ENCODE results near the gene TMIE. TPM values are rescaled to one million over a fixed set of nuclear protein-coding genes. Genes with fewer than 3 reads are reported as not detected.

TMIE gene
- total RNA-seq, 2 donors from 2014 or later = 1.4 TPM

DNA sequence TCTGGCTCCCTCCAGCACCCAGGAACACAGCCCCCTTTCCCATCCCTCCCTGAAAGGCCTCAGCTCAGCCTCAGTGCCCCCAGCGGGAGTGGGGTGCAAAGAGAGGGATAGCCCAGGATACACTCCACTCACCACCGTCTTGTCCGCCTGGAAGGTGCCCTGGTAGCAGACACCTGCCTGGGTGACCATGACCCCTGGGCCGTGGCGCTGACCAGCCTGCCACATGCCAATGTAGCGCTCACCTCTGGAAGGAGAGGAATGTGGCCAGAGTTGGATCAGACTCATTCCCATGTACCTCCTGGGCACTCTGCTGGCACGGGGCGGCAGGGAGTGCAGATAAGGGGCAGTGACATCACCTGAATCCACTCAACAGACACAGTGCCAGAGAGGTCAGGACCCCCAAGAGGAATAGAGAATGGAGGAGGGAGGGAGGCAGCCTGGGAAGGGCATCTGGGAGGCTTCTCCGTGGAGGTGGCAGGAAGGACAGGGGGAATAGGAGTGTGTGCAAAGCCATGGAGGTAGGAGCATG lies 20.8 kb upstream of the TMIE start:
- intact Hi-C loops (cut with DNase I) = no loop called here
- no peak for DNase-seq (ENCODE audit: low spot score)

- intact Hi-C loops (cut with DNase I) = no loop called here
These were observed 19.8 kb upstream of the TMIE start for GRCh38 chr3:46681387-46681786.

GRCh38 chr3:46681856-46682540 lies 19.2 kb upstream of the TMIE start:
- DNase-seq (ENCODE audit: low spot score) = no peak
- intact Hi-C loops (cut with DNase I) = no loop called here

More at GRCh38 chr3:46681387-46681786, 19.8 kb upstream of the TMIE start:
- DNase-seq (ENCODE audit: low spot score) = no peak

DNA sequence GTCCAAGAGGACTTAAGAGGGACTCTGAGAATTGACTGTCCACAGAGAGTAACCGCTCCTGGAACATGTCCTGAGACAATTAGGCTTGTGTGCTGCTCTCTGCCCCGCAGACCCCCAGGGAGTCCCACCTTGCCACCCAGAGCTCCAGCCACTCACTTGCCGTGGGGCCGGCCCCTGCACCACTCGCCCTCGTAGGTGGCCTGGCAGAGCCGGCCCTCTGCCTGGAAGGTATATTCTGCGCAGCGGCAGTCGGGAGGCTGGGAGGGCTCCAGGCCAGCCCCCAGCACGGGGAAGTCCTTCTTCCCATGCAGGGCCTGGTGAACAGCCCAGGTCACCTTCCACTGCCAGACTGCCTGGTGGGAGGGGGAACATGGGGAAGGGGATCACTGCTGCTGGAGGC lies 18.2 kb upstream of the TMIE start:
- DNase-seq (ENCODE audit: low spot score) = no peak

GRCh38 chr3:46684891-46685290 lies 16.3 kb upstream of the TMIE start:
- no peak for DNase-seq (ENCODE audit: low spot score)
- intact Hi-C loops (cut with DNase I) = no loop called here

More for the DNA sequence above, 18.2 kb upstream of the TMIE start:
- intact Hi-C loops (cut with DNase I) = no loop called here

DNA sequence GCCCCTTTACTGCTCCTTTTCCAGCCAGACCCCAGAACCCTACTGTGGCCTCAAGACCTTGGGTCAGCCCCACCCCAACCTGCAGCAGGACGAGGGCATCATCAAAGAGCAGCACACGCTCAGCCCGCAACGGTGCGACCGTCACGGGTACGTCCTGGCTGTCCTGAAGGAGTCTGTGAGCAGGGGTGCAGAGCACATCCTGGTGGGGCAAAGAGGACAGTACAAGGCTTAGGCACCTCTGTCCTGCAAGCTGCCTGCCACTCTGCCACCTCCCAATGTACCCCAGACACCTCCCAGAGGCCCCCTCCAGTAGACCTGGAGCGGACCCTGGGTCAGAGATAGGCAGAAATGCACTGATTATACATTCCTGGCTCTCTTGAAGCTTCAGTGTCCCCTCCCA lies 15.7 kb upstream of the TMIE start:
- intact Hi-C loops (cut with DNase I) = no loop called here

GRCh38 chr3:46690798-46691197 lies 10.4 kb upstream of the TMIE start:
- intact Hi-C loops (cut with DNase I) = no loop called here
- DNase-seq (ENCODE audit: low spot score) = no peak

More for the DNA sequence above, 15.7 kb upstream of the TMIE start:
- DNase-seq (ENCODE audit: low spot score) = no peak

- no peak for DNase-seq (ENCODE audit: low spot score)
- intact Hi-C loops (cut with DNase I) = no loop called here
These were observed 8.6 kb upstream of the TMIE start for GRCh38 chr3:46692566-46692990.

- intact Hi-C loops (cut with DNase I) = no loop called here
- DNase-seq (ENCODE audit: low spot score) = peak; percentile 85
These were observed 7.9 kb upstream of the TMIE start, which contains the start of gene ALS2CL for GRCh38 chr3:46693038-46693891. ALS2CL (minus strand) TSS chr3:46693679; CDS start chr3:46689440, 4,239 bp downstream.

GRCh38 chr3:46693892-46694226 lies 7.3 kb upstream of the TMIE start:
- intact Hi-C loops (cut with DNase I) = no loop called here
- no peak for DNase-seq (ENCODE audit: low spot score)

DNA sequence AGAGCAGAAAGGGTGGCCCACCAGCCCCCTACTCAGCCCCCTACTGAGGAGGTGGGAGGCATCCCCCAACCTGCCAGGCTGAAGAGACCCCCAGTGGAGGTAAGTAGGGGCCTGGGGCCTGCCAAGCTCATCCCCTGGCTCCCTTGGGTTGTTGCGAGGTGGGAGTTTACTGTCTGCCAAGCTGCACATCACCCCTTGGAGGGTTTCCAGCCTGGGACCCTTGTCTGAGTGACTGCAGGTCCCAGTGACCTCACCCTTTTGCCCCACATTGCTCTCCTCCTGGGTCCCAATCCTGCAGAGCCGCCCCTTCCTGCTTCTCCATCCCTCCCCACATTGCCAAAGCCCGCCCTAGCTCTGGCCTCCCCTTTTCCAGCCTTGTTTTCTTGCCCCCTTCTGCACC lies 6.7 kb upstream of the TMIE start:
- intact Hi-C loops (cut with DNase I) = no loop called here
- DNase-seq (ENCODE audit: low spot score) = no peak

DNA sequence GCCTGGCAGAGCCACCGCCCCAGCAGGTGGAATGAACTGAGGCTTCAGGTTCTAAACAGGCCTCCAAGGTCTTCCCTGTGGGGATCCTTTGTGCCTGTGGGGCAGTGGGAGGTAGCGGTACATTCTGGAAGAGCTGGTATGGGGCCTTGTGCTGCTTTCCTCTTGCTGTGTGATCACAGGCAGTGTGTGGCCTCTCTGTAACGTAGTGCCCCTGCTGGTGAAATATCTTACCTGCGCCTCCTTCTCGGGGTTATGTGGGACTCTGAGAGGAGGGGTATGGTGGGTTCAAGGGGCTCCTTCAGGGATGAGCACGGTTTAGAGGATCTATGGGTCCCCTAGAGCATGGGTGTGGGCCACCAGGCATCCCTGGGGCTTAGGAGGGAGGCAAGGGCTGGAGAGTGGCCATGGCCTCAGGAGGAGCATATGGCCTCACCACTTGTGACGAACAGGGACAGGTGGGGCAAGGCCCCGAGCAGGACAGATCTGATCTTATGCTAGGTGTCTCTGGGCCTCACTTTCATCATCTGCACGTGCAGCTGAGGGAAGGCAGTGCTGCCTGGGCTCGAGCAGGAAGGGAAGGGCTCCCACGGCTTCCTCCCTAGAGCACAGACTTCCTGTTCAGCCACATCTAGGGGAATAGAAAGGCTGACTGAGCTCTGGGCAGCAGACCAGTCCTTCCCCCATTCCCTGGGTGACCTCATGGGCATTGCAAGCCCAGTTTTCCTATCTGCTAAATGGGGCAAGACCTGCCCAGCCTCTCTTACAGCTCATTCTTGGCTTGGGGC lies 5.8 kb upstream of the TMIE start:
- DNase-seq (ENCODE audit: low spot score) = peak; percentile 90
- intact Hi-C loops (cut with DNase I) = no loop called here

DNA sequence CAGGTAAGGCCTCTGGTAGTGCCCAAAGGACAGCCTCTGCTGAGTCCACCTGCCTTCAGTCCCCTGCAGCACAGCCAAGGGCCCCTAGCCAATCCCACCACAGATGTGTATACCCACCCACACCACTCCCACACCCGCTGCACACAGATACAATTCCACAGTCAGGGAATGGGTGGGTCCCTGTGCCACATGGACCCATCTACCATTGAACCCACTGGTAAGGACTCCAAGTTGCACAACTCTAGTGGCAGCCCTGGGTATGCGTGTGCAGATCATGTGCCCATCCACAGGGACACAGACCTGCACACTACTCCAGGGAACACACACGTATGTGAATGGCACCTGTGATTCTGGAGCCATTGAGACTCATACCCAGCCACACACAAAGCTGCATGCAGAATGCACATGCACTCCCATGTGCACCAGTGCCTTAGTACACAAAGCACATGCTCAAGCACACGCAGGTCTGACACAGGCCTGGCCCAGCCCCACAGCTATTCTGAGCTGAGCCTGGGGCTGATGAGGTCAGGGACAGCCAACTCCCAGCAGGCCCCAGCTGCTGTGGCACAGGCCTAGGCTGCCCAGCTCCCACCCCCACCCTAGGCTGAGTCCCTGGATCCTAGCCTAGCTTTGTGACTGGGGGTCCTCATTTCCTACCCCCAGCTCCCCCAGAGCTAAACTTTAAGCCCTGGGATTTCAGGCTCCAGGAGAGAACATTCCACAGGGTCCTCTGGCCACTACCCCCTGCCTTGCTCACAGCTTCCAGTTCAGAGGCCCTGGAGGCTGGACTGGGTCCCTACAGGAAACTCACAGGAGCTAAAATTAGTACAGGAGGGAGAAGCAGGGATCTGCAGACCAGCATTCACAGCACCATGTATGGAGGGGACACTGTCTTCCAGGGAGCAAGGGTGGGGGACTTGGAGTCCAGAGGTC lies 5.0 kb upstream of the TMIE start:
- intact Hi-C loops (cut with DNase I) = no loop called here
- peak; percentile 86 for DNase-seq (ENCODE audit: low spot score)

DNA sequence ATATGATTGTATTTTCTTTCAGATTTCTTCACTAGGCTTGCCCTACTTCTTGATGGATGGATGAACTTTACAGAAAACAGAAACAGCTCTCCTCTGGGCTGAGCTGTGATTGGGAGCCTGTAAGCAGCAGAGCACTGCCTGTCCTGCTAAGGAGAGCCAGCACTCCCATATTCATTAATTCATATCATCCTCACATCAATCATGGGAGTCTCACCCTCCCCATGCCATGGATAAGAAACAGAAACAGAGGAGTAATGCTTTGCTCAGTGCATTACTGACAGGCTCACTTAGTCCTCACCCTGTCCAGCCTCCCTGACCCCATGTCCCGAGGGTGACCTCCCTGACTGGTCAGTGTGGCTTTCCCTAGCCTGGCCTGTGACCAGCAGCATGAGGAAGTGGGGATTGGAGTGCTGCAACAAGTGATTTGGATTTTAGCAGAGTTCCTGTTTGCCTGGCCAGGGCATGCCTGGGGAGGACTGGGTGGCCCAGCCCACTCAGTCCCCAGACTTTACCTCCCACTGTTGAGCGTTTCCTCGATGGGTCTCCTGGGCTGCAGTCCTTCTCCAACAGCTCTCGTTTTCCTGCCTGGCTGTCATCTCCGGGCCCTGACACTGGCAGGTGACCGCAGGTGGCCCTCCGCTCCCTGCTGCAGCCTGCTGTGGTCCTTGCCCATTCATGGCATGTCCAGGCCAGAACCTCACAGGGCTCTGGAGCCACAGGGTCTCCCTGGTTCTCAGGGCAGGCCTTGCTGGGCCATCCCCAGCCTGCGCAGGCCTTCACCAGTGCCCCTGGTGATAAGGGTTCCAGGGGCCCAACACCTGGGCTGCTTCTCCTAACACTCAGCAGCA lies 1.3 kb upstream of the TMIE start:
- intact Hi-C loops (cut with DNase I) = loop anchor here in 1 of 2 donors (10.0 kb wide), 2 partner anchors 165 to 625 kb away; partner anchors contain the start of gene MYL3
- peak; percentile 91 for DNase-seq (ENCODE audit: low spot score)

GRCh38 chr3:46700772-46701171 lies 420 bp upstream of the TMIE start:
- intact Hi-C loops (cut with DNase I) = loop anchor here in 1 of 2 donors (10.0 kb wide), 2 partner anchors 164 to 624 kb away; partner anchors contain the start of gene MYL3
- DNase-seq (ENCODE audit: low spot score) = no peak

- no peak for DNase-seq (ENCODE audit: low spot score)
- intact Hi-C loops (cut with DNase I) = loop anchor here in 1 of 2 donors (10.0 kb wide), 2 partner anchors 162 to 622 kb away; partner anchors contain the start of gene MYL3
These were observed 1.2 kb downstream of the TMIE start for GRCh38 chr3:46702246-46703012.

Measured in posterior vena cava (tissue), 2 donors.